Aortic smooth muscle cell (primary cell): ENCODE measurements around the gene SCML2. TPM values are rescaled to one million over a fixed set of nuclear protein-coding genes. Genes with fewer than 3 reads are reported as not detected.

Source experiments
- total RNA-seq: library from RNA; depleted of rRNA; stranded (reverse); fragments of >200 nt; gene quantifications from 2 replicates; pipeline ENCODE4 v1.2.3, GENCODE V29; 2014

SCML2 gene
- 1.2 TPM in 2 replicates for total RNA-seq

GRCh38 chrX:18354369-18355223, at the start of gene SCML2:
SCML2 (minus strand) TSS chrX:18354688; CDS start chrX:18334071, 20,617 bp downstream.

DNA sequence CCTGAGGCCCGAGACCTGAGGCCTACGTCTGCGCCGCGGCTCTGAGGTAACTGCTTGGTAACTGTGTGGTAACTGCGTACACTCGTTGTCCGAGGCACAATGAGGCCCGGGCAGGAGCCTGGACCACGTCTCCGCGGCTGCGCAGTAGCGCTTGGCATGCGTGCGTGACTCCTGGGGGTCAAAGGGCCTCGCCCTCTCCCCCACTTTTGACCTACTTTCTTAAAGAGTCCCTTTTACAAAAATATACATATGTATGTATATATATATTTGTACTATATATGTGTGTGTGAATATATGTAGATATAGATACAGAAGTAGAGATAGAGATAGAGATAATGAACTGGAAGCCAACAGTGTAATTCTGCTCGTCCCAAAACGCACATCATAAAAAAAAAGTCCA, 133.7 kb downstream of the SCML2 start, which contains the start of gene BEND2:
Gene BEND2, minus strand, starts transcription at position 101 of the 400 bp plus-strand sequence. CDS start 136 bp downstream, outside the sequence.

Other genes starting within 250 kb of the SCML2 start
- not detected in 2 replicates for gene BEND2, start 133.8 kb downstream of the SCML2 start, total RNA-seq
- gene CDKL5, start 70.9 kb upstream of the SCML2 start, total RNA-seq = 1.7 and 2.8 TPM in 2 replicates